AG09319 (cell line): ENCODE measurements around the gene MED6.

Source experiments
- DNase-seq: peaks from one replicate; pipeline ENCODE4 v3.0.0-alpha.2; 2010; ENCODE audit warnings: low read depth; ENCODE audit errors: extremely low read depth
- TF ChIP-seq, protein P1 (sequence below): IDR thresholded peaks from 2 replicates; pipeline ENCODE4 v1.5.1; 2011; ENCODE audit warnings: low read depth, mild to moderate bottlenecking, inconsistent platforms, low read length, moderate library complexity

The MED6 gene

DNA sequence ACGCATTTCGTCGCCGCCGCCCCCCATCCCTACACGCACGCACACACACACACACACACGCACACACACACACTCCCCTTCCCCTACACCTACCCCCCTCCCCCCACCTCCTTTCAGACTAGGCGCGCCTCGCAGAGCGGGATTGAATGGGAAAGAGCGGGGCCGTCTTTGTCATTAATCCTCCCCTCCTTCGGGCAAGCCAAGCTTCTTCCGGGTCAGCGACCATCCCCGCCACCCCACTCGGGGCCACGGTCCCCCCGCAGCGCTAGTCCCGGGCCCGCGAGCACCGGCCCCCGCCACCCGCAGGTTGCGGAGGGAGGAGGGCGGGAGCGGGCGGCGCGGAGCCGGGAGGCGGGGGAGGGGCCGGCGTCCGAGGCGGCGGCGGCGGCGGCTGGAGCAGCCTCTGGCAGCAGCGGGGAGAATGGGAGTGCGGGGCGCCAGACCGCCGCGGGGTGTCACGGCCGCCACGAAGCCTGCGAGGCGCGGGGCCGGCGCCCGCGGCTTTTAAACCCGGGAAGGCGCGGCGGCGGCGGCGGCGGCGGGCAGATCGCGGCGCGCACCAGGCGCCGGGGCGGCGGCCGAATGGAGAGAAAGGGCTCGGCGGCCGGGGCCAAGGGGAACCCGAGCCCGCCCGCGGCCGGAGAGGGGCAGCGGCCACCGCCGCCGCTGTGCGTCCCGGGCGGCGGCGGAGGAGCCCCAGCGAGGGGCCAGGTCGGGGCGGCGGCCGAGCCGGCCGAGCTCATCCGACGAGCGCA, 41.3 kb upstream of the MED6 start, which contains the start of gene TTC9:
TSS of gene TTC9 (plus strand) at position 369 of the 755 bp plus-strand sequence. CDS start at position 583, 214 bp downstream.
- DNase-seq = no peak
- TF ChIP-seq, protein P1, sequence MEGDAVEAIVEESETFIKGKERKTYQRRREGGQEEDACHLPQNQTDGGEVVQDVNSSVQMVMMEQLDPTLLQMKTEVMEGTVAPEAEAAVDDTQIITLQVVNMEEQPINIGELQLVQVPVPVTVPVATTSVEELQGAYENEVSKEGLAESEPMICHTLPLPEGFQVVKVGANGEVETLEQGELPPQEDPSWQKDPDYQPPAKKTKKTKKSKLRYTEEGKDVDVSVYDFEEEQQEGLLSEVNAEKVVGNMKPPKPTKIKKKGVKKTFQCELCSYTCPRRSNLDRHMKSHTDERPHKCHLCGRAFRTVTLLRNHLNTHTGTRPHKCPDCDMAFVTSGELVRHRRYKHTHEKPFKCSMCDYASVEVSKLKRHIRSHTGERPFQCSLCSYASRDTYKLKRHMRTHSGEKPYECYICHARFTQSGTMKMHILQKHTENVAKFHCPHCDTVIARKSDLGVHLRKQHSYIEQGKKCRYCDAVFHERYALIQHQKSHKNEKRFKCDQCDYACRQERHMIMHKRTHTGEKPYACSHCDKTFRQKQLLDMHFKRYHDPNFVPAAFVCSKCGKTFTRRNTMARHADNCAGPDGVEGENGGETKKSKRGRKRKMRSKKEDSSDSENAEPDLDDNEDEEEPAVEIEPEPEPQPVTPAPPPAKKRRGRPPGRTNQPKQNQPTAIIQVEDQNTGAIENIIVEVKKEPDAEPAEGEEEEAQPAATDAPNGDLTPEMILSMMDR = no peak

DNA sequence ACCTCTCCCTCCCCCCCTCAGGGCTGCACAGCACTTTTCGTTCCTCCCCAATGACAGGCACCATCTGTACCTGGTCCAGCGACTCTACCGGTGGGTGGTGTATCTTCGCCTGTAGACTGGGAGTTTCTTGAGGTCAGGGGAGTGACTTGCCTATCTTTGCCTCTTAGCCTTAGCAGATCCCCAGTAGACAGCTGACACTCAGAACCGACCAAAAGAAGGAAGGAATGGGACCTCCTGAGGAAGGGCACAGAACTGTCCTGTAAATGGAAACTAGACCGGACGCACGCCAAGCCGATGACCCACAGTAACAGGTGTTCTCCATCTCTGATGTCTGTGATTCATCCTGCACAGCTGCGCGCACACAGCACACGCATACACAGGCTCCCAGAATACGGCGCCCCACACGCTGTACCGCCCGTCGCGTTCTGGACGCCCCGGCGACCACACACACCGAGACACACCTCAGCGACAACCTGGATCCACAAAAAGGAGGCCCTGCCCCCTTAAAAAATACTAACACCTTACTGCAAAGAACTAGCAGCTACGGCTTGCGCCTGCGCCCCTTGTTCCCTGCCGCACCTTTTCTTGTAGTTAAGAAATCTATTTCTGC, 40.6 kb upstream of the MED6 start:
- TF ChIP-seq, protein P1 = no peak
- DNase-seq = no peak

DNA sequence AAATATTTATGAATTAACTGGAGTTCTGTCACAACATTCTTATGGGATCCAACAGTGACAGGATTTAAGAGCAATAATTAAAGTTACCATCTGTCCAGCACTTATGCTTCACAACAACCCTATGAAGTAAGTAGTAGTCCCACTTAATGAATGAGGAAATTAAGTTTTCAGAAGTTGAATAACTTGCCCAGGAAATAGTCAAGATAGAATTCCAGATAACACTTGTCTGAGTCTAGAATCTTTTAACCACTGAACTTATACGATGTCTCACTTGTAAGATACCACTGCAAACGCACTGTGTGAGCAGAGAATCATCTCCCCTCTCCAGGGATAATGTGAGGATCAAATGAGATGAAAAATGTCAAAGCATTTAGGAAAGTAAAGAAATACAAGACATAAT, 38.0 kb upstream of the MED6 start:
- no peak for DNase-seq
- TF ChIP-seq, protein P1 = no peak

DNA sequence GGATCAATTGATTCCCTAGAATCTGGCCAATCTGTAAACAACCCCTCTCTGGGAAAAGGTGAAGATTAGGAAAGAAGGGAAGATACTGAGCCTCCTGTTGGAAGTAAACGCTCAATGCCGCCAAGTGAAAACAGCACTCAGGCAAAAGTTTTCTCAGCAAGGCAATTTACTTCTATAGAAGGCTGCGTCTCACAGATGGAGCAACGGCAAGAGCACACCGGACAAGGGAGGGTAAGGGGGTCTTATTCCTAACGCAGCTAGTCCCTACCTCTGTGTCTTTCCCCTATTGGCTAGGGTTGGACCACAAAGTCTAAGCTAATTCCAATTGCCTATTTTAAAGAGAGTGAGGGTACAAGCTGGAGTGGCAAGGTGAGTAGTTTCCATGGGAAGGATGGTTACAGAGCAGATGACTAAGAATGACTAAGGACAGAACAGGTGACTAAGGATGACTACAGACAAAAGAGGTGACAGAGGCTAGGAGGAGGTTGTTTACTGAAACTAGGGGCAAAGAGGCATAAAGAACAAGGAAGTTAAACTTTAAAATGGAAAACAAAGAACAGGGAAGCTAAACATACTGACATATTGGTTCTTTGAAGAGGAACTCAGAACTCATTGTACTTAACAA, 35.6 kb upstream of the MED6 start:
- no peak for DNase-seq

DNA sequence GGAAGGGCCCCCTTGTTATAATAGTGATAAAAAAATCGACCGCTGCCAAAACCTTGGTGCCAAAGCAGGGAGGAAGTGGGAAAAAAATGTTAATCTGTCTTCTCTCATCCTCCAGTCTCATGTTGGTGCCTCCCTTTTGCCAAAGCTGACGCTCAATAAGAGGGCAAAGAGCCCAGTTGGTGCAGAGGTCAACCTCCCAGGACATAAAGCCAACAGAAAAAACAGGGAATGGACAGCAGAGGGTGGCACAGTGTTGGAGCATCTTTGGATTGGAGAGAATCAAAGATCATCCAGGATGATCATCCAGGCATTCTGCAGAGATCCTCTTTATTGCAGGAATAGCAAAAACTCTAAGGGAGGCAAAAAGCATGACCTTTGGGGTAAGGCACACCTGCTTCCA, 31.5 kb upstream of the MED6 start:
- no peak for DNase-seq
- TF ChIP-seq, protein P1 = no peak

More for the DNA sequence above, 35.6 kb upstream of the MED6 start:
- TF ChIP-seq, protein P1 = no peak

DNA sequence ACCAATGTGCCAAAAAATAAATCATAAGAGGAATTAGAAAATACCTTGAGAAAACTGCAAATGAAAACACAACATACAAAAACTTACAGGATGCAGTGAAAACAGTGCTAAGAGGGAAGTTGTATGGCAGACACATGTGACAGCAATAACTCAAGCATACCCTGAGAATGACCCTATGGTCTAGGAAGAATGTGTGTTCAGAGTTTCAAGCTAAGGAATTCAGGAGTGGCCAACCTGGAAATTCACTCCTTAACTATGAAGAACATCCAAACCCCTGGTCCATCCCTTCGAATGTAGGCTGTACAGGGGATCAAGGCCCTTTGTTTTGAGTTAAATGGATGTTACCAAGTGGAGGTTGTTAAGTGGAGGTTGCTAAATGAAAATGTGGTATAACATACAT, 24.5 kb upstream of the MED6 start:
- no peak for DNase-seq
- TF ChIP-seq, protein P1 = no peak
